HCT116 (cell line): ENCODE data around the gene MKRN1. TPM values are rescaled to one million over a fixed set of nuclear protein-coding genes. Genes with fewer than 3 reads are reported as not detected.

Experiments used
- ATAC-seq: fragments of 200-7000 bp; cut with Tn5 transposase; 2 replicates; pipeline ENCODE4 v1.9.1; 2020; ENCODE audit warnings: mild to moderate bottlenecking, moderate library complexity
- BruUV-seq: library from RNA; stranded (reverse); fragments of 400-500 nt; replicated peaks from 2 replicates; lab custom pipeline; 2021; lab: Mats Ljungman, UMichigan
- CTCF ChIA-PET: fragments of 300-600 bp; sonication (Branson Sonifier 250); formaldehyde crosslinking; loops from one replicate; lab custom pipeline; 2021; ENCODE audit warnings: antibody characterized with exemption; lab: Charles Lee
- POLR2A ChIA-PET: fragments of 300-600, 350-600 bp; sonication (Branson Sonifier 250); formaldehyde crosslinking; loops from one replicate; lab custom pipeline; 2021; ENCODE audit warnings: antibody characterized with exemption; lab: Charles Lee
- RAD21 ChIA-PET, 2 experiments: fragments of 300-600 bp; sonication (Branson Sonifier 250); formaldehyde crosslinking; loops; one replicate each; lab custom pipeline; 2023; ENCODE audit warnings: low total read pairs in 2 of 2; ENCODE audit not compliant: uncharacterized antibody in 2 of 2, unreplicated experiment in 2 of 2, low non-redundant PET in 1 of 2; lab: Charles Lee
- DNase-seq: peaks from one replicate; pipeline ENCODE4 v3.0.0-alpha.2; 2010; ENCODE audit warnings: low read depth, low spot score
- H2AFZ ChIP-seq: fragments of 200-600 bp; shearing (Covaris generic), sonication (generic); 2 replicates; pipeline ENCODE4 v1.6.1; 2017; ENCODE audit warnings: low read depth, mixed run types, mixed read lengths, antibody characterized with exemption, low read length; ENCODE audit not compliant: poor library complexity, severe bottlenecking
- H3K27ac ChIP-seq: 2 replicates; pipeline ENCODE4 v1.5.1; 2012; ENCODE audit warnings: low read depth, low read length
- H3K27me3 ChIP-seq: fragments of 200-600 bp; sonication (generic); 2 replicates; pipeline ENCODE4 v1.6.1; 2016; ENCODE audit warnings: mixed run types, low read length, mixed read lengths; ENCODE audit not compliant: insufficient read depth
- H3K36me3 ChIP-seq, 2 experiments: fragments of 200-500 bp in 1 of 2; fragments of 200-600 bp in 1 of 2; sonication (Bioruptor generic) in 1 of 2; sonication (generic) in 1 of 2; 2 replicates each; pipeline versions ENCODE4 v1.5.1 to v1.6.1; 2014 to 2016; ENCODE audit warnings: low read length in 2 of 2, inconsistent platforms in 1 of 2, mixed read lengths in 1 of 2, mixed run types in 1 of 2; ENCODE audit not compliant: insufficient read depth in 2 of 2, control insufficient read depth in 1 of 2
- H3K4me1 ChIP-seq, 2 experiments: fragments of 200-600 bp in 1 of 2; sonication (generic) in 1 of 2; 2 replicates each; pipeline versions ENCODE4 v1.5.1 to v1.6.1; 2012 to 2017; ENCODE audit warnings: low read length in 2 of 2, inconsistent platforms in 1 of 2, mild to moderate bottlenecking in 1 of 2, mixed read lengths in 1 of 2, mixed run types in 1 of 2, moderate library complexity in 1 of 2; ENCODE audit not compliant: insufficient read depth in 2 of 2, control insufficient read depth in 1 of 2
- H3K4me2 ChIP-seq: fragments of 200-600 bp; sonication (generic); 2 replicates; pipeline ENCODE4 v1.6.1; 2017; ENCODE audit warnings: mixed run types, low read length, mixed read lengths
- H3K4me3 ChIP-seq, 2 experiments: fragments of 200-600 bp in 1 of 2; sonication (generic) in 1 of 2; replicated peaks in 1 of 2; 2 replicates each; pipeline ENCODE4 v1.5.1; 2011 to 2016; ENCODE audit warnings: low read length in 2 of 2, control low read depth in 1 of 2, low read depth in 1 of 2, mild to moderate bottlenecking in 1 of 2, mixed read lengths in 1 of 2, mixed run types in 1 of 2
- H3K79me2 ChIP-seq: fragments of 200-600 bp; sonication (generic); 2 replicates; pipeline ENCODE4 v1.6.1; 2017; ENCODE audit warnings: mild to moderate bottlenecking, mixed run types, low read length, moderate library complexity, mixed read lengths; ENCODE audit not compliant: insufficient read depth
- H3K9ac ChIP-seq: fragments of 200-600 bp; sonication (generic); 2 replicates; pipeline ENCODE4 v1.6.1; 2016; ENCODE audit warnings: low read length, mixed read lengths
- H3K9me2 ChIP-seq: fragments of 200-600 bp; sonication (generic), shearing (Covaris generic); 2 replicates; pipeline ENCODE4 v1.6.1; 2017; ENCODE audit warnings: mixed run types, mild to moderate bottlenecking, moderate library complexity; ENCODE audit not compliant: insufficient read depth
- H3K9me3 ChIP-seq, 2 experiments: fragments of 200-500 bp in 1 of 2; fragments of 200-600 bp in 1 of 2; sonication (Bioruptor generic) in 1 of 2; sonication (generic) in 1 of 2; 2 replicates each; pipeline ENCODE4 v1.6.1; 2014 to 2017; ENCODE audit warnings: low read length in 2 of 2, mixed read lengths in 2 of 2, inconsistent platforms in 1 of 2, low read depth in 1 of 2, mild to moderate bottlenecking in 1 of 2, mixed run types in 1 of 2, moderate library complexity in 1 of 2; ENCODE audit not compliant: control insufficient read depth in 1 of 2, insufficient read depth in 1 of 2
- H4K20me1 ChIP-seq: fragments of 200-600 bp; sonication (generic), shearing (Covaris generic); 2 replicates; pipeline ENCODE4 v1.6.1; 2017; ENCODE audit warnings: mixed run types, mild to moderate bottlenecking, moderate library complexity; ENCODE audit not compliant: insufficient read depth
- CTCF ChIP-seq, 3 experiments: fragments of 200-600 bp in 1 of 3; sonication (generic) in 1 of 3; IDR thresholded peaks in 2 of 3; conservative IDR thresholded peaks in 1 of 3; 2 replicates each; pipeline ENCODE4 v1.5.1; 2012 to 2017; ENCODE audit warnings: low read depth in 2 of 3, low read length in 2 of 3, antibody characterized with exemption in 1 of 3, borderline replicate concordance in 1 of 3, control low read depth in 1 of 3, mild to moderate bottlenecking in 1 of 3, mixed read lengths in 1 of 3, mixed run types in 1 of 3, moderate library complexity in 1 of 3; ENCODE audit not compliant: insufficient read depth in 1 of 3
- EGR1 ChIP-seq: IDR thresholded peaks from 2 replicates; pipeline ENCODE4 v1.6.1; 2012; ENCODE audit warnings: low read depth
- ELF1 ChIP-seq: IDR thresholded peaks from 2 replicates; pipeline ENCODE4 v1.6.1; 2012; ENCODE audit warnings: low read depth, borderline replicate concordance
- EZH2 ChIP-seq: fragments of 200-600 bp; sonication (generic); IDR thresholded peaks from 2 replicates; pipeline ENCODE4 v1.6.1; 2017; ENCODE audit warnings: antibody characterized with exemption, mixed run types
- EZH2phosphoT487 ChIP-seq: fragments of 200-600 bp; IDR thresholded peaks from 2 replicates; pipeline ENCODE4 v1.6.1; 2018; ENCODE audit warnings: antibody characterized with exemption, borderline replicate concordance
- JUND ChIP-seq: IDR thresholded peaks from 2 replicates; pipeline ENCODE4 v1.6.1; 2012
- MAX ChIP-seq: IDR thresholded peaks from 2 replicates; pipeline ENCODE4 v1.6.1; 2012
- POLR2A ChIP-seq: IDR thresholded peaks from 2 replicates; pipeline ENCODE4 v1.7.0; 2011; ENCODE audit warnings: borderline replicate concordance; ENCODE audit not compliant: insufficient read depth, insufficient read length; ENCODE audit errors: extremely low read depth
- POLR2AphosphoS5 ChIP-seq: IDR thresholded peaks from 2 replicates; pipeline ENCODE4 v1.6.1; 2011; ENCODE audit warnings: mild to moderate bottlenecking, low read depth, low read length, moderate library complexity
- SIN3A ChIP-seq: IDR thresholded peaks from 2 replicates; pipeline ENCODE4 v1.6.1; 2012; ENCODE audit warnings: low read depth
- SP1 ChIP-seq: IDR thresholded peaks from 2 replicates; pipeline ENCODE4 v1.6.1; 2012; ENCODE audit warnings: low read depth
- SRF ChIP-seq: IDR thresholded peaks from 2 replicates; pipeline ENCODE4 v1.6.1; 2012; ENCODE audit warnings: low read depth
- TCF7L2 ChIP-seq: IDR thresholded peaks from 2 replicates; pipeline ENCODE4 v1.7.0; 2011; ENCODE audit warnings: borderline replicate concordance, inconsistent platforms; ENCODE audit not compliant: insufficient read depth, insufficient read length; ENCODE audit errors: extremely low read depth
- YY1 ChIP-seq: IDR thresholded peaks from 2 replicates; pipeline ENCODE4 v1.6.1; 2011; ENCODE audit warnings: low read length, low read depth, moderate library complexity, mild to moderate bottlenecking; ENCODE audit not compliant: insufficient replicate concordance; ENCODE audit errors: extremely low read depth
- ZFX ChIP-seq: fragments of 450-650 bp; IDR thresholded peaks from 2 replicates; pipeline ENCODE4 v1.6.1; 2017
- ZNF274 ChIP-seq: fragments of 200-500 bp; sonication (Bioruptor generic); IDR thresholded peaks from 2 replicates; pipeline ENCODE4 v1.6.1; 2014; ENCODE audit warnings: mild to moderate bottlenecking, low read depth, low read length, inconsistent platforms
- intact Hi-C: fragments of 100-400 bp; cut with micrococcal nuclease; formaldehyde crosslinking; loops from 2 replicates; pipeline ENCODE4 v1.10.0; 2022
- total RNA-seq: library from RNA; stranded (reverse); gene quantifications from one replicate; pipeline ENCODE4 v1.2.1, GENCODE V29; 2021; ENCODE audit not compliant: unreplicated experiment
- TF ChIP-seq, protein P1 (sequence below): IDR thresholded peaks from 2 replicates; pipeline ENCODE4 v1.6.1; 2012
- TF ChIP-seq, protein P2 (sequence below): IDR thresholded peaks from 2 replicates; pipeline ENCODE4 v1.6.1; 2011; ENCODE audit warnings: mild to moderate bottlenecking, low read length, moderate library complexity; ENCODE audit not compliant: insufficient replicate concordance; ENCODE audit errors: extremely low read depth

Gene MKRN1
- total RNA-seq, 1 experiment from 2014 or later: 95.0 TPM

- H3K27ac ChIP-seq: no peak overlapping the region
- intact Hi-C loops: no loop called here
- H3K79me2 ChIP-seq: no peaks in the 10 kb centered on the region
- CTCF ChIA-PET: no interaction called here
- H3K27me3 ChIP-seq: no peaks in the 10 kb centered on the region
- no peak overlapping the region for H2AFZ ChIP-seq
- BruUV-seq: no TSS peak
- ATAC-seq: no peak
- H3K4me1 ChIP-seq: peaks cover 0 to 4% of the 10 kb centered on the region in 2 experiments; a peak in 1 of 4 replicates
- no peak overlapping the region for H3K9ac ChIP-seq
- no peak for DNase-seq
- H4K20me1 ChIP-seq: no peaks in the 10 kb centered on the region
- H3K4me2 ChIP-seq: no peak overlapping the region
- RAD21 ChIA-PET: no interaction called here
- no peaks in the 10 kb centered on the region; a peak in 1 of 4 replicates for H3K36me3 ChIP-seq
- no peaks in the 10 kb centered on the region for H3K9me2 ChIP-seq
- TF ChIP-seq TCF7L2 (no peak), SRF (no peak), EZH2phosphoT487 (no peak), SIN3A (no peak), POLR2A (no peak), POLR2AphosphoS5 (no peak), EZH2 (no peak), ZFX (no peak), ZNF274 (no peak), MAX (no peak), ELF1 (no peak), EGR1 (no peak), CTCF (IDR thresholded peaks at IDR 0.05 in 2 of 3, conservative IDR thresholded peaks at IDR 0.05 in 1 of 3; ENCODE audit: borderline replicate concordance in 1 of 3, insufficient read depth in 1 of 3, low read depth in 2 of 3, low read length in 2 of 3) (no peak), SP1 (no peak), YY1 (no peak), JUND (no peak)
- TF ChIP-seq, protein P1, sequence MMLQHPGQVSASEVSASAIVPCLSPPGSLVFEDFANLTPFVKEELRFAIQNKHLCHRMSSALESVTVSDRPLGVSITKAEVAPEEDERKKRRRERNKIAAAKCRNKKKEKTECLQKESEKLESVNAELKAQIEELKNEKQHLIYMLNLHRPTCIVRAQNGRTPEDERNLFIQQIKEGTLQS: no peak
- TF ChIP-seq, protein P2, sequence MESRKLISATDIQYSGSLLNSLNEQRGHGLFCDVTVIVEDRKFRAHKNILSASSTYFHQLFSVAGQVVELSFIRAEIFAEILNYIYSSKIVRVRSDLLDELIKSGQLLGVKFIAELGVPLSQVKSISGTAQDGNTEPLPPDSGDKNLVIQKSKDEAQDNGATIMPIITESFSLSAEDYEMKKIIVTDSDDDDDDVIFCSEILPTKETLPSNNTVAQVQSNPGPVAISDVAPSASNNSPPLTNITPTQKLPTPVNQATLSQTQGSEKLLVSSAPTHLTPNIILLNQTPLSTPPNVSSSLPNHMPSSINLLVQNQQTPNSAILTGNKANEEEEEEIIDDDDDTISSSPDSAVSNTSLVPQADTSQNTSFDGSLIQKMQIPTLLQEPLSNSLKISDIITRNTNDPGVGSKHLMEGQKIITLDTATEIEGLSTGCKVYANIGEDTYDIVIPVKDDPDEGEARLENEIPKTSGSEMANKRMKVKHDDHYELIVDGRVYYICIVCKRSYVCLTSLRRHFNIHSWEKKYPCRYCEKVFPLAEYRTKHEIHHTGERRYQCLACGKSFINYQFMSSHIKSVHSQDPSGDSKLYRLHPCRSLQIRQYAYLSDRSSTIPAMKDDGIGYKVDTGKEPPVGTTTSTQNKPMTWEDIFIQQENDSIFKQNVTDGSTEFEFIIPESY: no peak
- H3K4me3 ChIP-seq: no peak overlapping the region
- no peaks in the 10 kb centered on the region for H3K9me3 ChIP-seq
- POLR2A ChIA-PET: interaction anchor here (0.7 kb wide), 1 partner anchor 129 kb away, joined by 5 read pairs; no protein-coding TSS in a partner anchor
Observed at GRCh38 chr7:140495514-140496097, 16.3 kb upstream of the MKRN1 start.
